ENCODE results near the gene PRDM5.

GRCh38 chr4:120858776-120859175 lies 63.8 kb downstream of the PRDM5 start:
- TF ChIP-seq CTCF (IDR thresholded peaks at IDR 0.05; ENCODE audit: low read depth, low read length) (no peak), POLR2A (IDR thresholded peaks at IDR 0.05; ENCODE audit: extremely low read depth, insufficient read length) (no peak), MAX (IDR thresholded peaks at IDR 0.05; ENCODE audit: low read depth, low read length) (no peak), MYC (IDR thresholded peaks at IDR 0.05; ENCODE audit: low read depth, low read length) (no peak)

All from NB4 (cell line).